NCI-H82 (cell line): ENCODE results near the gene MYCBP2.
"Not testable (repeated sequence)": the region's sequence is repeated elsewhere in the genome, so short reads cannot be mapped to it uniquely, and the experiment has no call there.

ENCODE experiments used
- DNase-seq: peaks from one replicate; lab custom pipeline; 2025; lab: John Stamatoyannopoulos, UW

MYCBP2 gene

GRCh38 chr13:77028202-77028601, 298.7 kb downstream of the MYCBP2 start:
- peak; percentile 15 for DNase-seq

GRCh38 chr13:77026861-77027621, 299.9 kb downstream of the MYCBP2 start, which contains the start of gene FBXL3:
Gene FBXL3 (minus strand): TSS chr13:77027159. CDS start chr13:77021860, 5,299 bp downstream.
- peak; percentile 95 for DNase-seq

- DNase-seq = peak; percentile 84
Observed at GRCh38 chr13:77026255-77026860, 300.5 kb downstream of the MYCBP2 start.

GRCh38 chr13:77022341-77022740, 304.6 kb downstream of the MYCBP2 start:
- no peak for DNase-seq

- no peak for DNase-seq
Observed at GRCh38 chr13:77019756-77020155, 307.1 kb downstream of the MYCBP2 start.

GRCh38 chr13:77016888-77017623, 309.8 kb downstream of the MYCBP2 start:
- DNase-seq = no peak

- DNase-seq = no peak
Observed at GRCh38 chr13:77016251-77016812, 310.6 kb downstream of the MYCBP2 start.

GRCh38 chr13:77014906-77015685, 311.8 kb downstream of the MYCBP2 start:
- DNase-seq = no peak

- no peak for DNase-seq
Observed at GRCh38 chr13:77013853-77014542, 312.9 kb downstream of the MYCBP2 start.

- DNase-seq = not testable (repeated sequence)
Observed at GRCh38 chr13:77009719-77010118, 317.2 kb downstream of the MYCBP2 start.

- no peak for DNase-seq
Observed at GRCh38 chr13:77009011-77009410, 317.9 kb downstream of the MYCBP2 start.

- not testable (repeated sequence) for DNase-seq
Observed at GRCh38 chr13:77008337-77008736, 318.6 kb downstream of the MYCBP2 start.

GRCh38 chr13:77002590-77003190, 324.2 kb downstream of the MYCBP2 start:
- peak; percentile 55 for DNase-seq

GRCh38 chr13:77001963-77002587, 324.8 kb downstream of the MYCBP2 start:
- no peak for DNase-seq

GRCh38 chr13:77001540-77001939, 325.4 kb downstream of the MYCBP2 start:
- no peak for DNase-seq

GRCh38 chr13:77000475-77000874, 326.4 kb downstream of the MYCBP2 start:
- DNase-seq = no peak
